ENCODE results near the gene HOXA9.

The HOXA9 gene

DNA sequence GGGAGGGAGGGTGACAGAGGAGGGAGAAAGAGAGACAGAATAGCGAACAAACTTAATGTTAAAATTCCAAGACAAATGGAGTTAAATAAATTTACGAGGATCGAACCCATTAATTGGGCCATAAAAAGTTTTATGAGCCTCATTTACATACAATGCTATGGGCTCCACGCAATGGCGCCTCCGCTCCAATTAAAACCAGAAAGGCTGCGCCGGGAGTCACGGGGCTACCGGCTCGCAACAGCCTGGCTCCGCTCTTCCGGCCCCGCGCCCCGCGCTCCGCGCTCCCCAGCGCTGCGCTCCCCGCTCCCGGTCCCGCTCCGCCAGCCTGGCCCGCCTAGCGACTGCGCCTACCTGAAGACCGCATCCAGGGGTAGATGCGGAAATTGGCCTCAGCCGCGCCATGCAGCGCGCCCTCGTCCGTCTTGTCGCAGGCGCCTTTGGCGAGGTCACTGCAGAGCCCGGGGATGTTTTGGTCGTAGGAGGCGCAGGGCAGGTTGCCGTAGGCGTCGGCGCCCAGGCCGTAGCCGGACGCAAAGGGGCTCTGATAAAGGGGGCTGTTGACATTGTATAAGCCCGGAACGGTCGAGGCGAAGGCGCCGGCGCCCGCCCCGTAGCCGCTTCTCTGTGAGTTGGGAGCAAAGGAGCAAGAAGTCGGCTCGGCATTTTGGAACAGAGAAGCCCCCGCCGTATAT, 9.4 kb downstream of the HOXA9 start (continued):
- peak; percentile 51; the same call in 1 of the 2 replicates for TF ChIP-seq WT1 (tag by site-specific recombination; IDR thresholded peaks at IDR 0.05)
- TF ChIP-seq, protein P1, sequence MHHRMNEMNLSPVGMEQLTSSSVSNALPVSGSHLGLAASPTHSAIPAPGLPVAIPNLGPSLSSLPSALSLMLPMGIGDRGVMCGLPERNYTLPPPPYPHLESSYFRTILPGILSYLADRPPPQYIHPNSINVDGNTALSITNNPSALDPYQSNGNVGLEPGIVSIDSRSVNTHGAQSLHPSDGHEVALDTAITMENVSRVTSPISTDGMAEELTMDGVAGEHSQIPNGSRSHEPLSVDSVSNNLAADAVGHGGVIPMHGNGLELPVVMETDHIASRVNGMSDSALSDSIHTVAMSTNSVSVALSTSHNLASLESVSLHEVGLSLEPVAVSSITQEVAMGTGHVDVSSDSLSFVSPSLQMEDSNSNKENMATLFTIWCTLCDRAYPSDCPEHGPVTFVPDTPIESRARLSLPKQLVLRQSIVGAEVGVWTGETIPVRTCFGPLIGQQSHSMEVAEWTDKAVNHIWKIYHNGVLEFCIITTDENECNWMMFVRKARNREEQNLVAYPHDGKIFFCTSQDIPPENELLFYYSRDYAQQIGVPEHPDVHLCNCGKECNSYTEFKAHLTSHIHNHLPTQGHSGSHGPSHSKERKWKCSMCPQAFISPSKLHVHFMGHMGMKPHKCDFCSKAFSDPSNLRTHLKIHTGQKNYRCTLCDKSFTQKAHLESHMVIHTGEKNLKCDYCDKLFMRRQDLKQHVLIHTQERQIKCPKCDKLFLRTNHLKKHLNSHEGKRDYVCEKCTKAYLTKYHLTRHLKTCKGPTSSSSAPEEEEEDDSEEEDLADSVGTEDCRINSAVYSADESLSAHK (tag by site-specific recombination; IDR thresholded peaks at IDR 0.05) = peak; percentile 53; the same call in 1 of the 2 replicates

DNA sequence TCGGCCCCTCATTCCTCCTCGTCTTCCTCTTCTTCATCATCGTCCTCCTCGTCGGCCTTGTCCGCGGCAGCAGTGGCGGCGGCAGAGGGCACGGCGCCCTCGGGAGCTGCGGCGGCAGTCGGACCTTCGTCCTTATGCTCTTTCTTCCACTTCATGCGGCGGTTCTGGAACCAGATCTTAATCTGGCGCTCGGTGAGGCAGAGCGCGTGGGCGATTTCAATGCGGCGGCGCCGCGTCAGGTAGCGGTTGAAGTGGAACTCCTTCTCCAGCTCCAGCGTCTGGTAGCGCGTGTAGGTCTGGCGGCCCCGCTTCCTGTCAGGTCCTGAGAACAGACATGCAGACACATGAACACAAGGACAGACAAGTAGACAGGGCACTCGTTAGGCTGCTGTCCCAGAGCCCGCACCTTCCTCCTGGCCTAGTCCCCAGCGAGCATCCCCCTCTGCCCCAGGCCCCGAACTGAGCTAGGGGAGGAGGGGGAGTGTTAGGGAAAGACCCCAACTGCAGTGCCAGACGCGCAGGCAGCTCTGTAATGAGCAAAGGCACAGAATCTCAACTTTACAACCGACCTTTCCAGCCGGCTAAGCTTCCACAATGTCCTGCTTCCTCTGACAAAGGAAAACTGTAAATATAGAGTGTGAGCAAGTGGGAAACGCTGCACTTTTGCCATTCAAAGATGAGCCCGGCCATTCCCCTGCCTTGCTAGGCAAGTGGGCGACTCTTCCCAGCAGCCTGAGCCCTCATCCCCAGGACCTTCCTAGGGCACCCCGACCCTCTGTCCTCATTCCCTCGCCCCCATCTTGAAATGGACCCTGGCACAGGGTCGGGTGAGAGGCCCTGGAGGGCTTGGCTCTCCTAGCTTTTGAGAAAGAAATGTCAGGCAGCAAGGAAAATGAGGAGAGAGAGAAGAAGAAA, 10.2 kb downstream of the HOXA9 start:
- no peaks in the 10 kb centered on the region for H3K9me3 ChIP-seq (ENCODE audit: control insufficient read depth, insufficient read depth, low read depth, low read length)
- H3K36me3 ChIP-seq (ENCODE audit: control insufficient read depth in 2 of 2, insufficient read depth in 1 of 2, low read length in 2 of 2) = peaks cover 0 to 17% of the 10 kb centered on the region in 2 experiments; a peak in 1 of 3 replicates
- peak overlapping the region; percentile 69 for H3K4me3 ChIP-seq (ENCODE audit: low read depth, low read length)
- CTCF ChIA-PET = interaction anchor here (0.5 to 2.8 kb wide), 6 partner anchors 11 to 797 kb away, joined by 3 to 11 read pairs (median 4); partner anchors contain the start of gene HOXA5
- H3K4me1 ChIP-seq (ENCODE audit: control insufficient read depth, insufficient read depth, low read length) = peaks cover 17% of the 10 kb centered on the region
- TF ChIP-seq ZNF335 (tag by site-specific recombination; conservative IDR thresholded peaks at IDR 0.05) (peak; percentile 80), PRDM1 (tag by site-specific recombination; IDR thresholded peaks at IDR 0.05) (0 out of 2 replicates have a peak, but pooled peaks have one; percentile 67), ZNF549 (tag by site-specific recombination; IDR thresholded peaks at IDR 0.05) (no peak), ZNF707 (tag by site-specific recombination; IDR thresholded peaks at IDR 0.05) (no peak), ZFP69B (tag by site-specific recombination; IDR thresholded peaks at IDR 0.05) (no peak), ZNF548 (tag by site-specific recombination; IDR thresholded peaks at IDR 0.05) (no peak), ZNF626 (tag by site-specific recombination; IDR thresholded peaks at IDR 0.05) (no peak)
- TF ChIP-seq, protein P2, sequence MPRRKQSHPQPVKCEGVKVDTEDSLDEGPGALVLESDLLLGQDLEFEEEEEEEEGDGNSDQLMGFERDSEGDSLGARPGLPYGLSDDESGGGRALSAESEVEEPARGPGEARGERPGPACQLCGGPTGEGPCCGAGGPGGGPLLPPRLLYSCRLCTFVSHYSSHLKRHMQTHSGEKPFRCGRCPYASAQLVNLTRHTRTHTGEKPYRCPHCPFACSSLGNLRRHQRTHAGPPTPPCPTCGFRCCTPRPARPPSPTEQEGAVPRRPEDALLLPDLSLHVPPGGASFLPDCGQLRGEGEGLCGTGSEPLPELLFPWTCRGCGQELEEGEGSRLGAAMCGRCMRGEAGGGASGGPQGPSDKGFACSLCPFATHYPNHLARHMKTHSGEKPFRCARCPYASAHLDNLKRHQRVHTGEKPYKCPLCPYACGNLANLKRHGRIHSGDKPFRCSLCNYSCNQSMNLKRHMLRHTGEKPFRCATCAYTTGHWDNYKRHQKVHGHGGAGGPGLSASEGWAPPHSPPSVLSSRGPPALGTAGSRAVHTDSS (tag by site-specific recombination; IDR thresholded peaks at IDR 0.05) = peak; percentile 91
- POLR2A ChIA-PET = interaction anchor here (1.6 kb wide), 2 partner anchors 16 to 1293 kb away, joined by 4 read pairs; no protein-coding TSS in a partner anchor
- H3K27ac ChIP-seq (ENCODE audit: extremely low read depth, low read depth, low read length) = peak overlapping the region; percentile 94

DNA sequence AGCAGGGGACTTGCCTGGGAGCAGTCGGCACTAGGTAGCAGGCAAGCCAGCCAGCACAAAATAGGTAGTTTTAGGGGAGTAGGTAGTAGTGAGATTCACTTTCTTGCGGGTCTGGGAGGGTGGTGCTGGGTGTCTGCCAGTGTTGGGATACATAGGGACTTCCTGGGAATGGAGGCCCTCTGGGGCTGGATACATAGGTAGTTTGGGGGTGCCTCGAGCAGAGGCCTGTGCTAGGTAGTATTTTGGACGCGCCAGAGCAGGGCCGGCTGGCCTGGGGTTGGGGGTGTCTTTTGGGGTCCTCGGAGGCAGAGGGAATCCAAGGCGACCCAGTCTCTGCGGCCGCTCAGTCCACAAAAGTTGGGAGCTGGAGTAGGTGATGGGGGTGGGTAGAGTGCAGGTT, 11.0 kb downstream of the HOXA9 start:
- no peaks in the 10 kb centered on the region for H3K9me3 ChIP-seq (ENCODE audit: control insufficient read depth, insufficient read depth, low read depth, low read length)
- H3K4me3 ChIP-seq (ENCODE audit: low read depth, low read length) = no peak overlapping the region
- no peak overlapping the region for H3K27ac ChIP-seq (ENCODE audit: extremely low read depth, low read depth, low read length)
- ChIA-PET CTCF (interaction anchor here (0.5 to 1.0 kb wide), 4 partner anchors 11 to 757 kb away, joined by 3 to 4 read pairs (median 4); partner anchors contain the start of gene HOXA5), POLR2A (no interaction called here)
- peaks cover 0 to 22% of the 10 kb centered on the region in 2 experiments; a peak in 1 of 3 replicates for H3K36me3 ChIP-seq (ENCODE audit: control insufficient read depth in 2 of 2, insufficient read depth in 1 of 2, low read length in 2 of 2)
- H3K4me1 ChIP-seq (ENCODE audit: control insufficient read depth, insufficient read depth, low read length) = peaks cover 11% of the 10 kb centered on the region
- no peak for TF ChIP-seq ZBTB17 (tag by site-specific recombination; IDR thresholded peaks at IDR 0.05)
- TF ChIP-seq, protein P3, sequence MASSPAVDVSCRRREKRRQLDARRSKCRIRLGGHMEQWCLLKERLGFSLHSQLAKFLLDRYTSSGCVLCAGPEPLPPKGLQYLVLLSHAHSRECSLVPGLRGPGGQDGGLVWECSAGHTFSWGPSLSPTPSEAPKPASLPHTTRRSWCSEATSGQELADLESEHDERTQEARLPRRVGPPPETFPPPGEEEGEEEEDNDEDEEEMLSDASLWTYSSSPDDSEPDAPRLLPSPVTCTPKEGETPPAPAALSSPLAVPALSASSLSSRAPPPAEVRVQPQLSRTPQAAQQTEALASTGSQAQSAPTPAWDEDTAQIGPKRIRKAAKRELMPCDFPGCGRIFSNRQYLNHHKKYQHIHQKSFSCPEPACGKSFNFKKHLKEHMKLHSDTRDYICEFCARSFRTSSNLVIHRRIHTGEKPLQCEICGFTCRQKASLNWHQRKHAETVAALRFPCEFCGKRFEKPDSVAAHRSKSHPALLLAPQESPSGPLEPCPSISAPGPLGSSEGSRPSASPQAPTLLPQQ (tag by site-specific recombination; IDR thresholded peaks at IDR 0.05) = no peak
- TF ChIP-seq, protein P4, sequence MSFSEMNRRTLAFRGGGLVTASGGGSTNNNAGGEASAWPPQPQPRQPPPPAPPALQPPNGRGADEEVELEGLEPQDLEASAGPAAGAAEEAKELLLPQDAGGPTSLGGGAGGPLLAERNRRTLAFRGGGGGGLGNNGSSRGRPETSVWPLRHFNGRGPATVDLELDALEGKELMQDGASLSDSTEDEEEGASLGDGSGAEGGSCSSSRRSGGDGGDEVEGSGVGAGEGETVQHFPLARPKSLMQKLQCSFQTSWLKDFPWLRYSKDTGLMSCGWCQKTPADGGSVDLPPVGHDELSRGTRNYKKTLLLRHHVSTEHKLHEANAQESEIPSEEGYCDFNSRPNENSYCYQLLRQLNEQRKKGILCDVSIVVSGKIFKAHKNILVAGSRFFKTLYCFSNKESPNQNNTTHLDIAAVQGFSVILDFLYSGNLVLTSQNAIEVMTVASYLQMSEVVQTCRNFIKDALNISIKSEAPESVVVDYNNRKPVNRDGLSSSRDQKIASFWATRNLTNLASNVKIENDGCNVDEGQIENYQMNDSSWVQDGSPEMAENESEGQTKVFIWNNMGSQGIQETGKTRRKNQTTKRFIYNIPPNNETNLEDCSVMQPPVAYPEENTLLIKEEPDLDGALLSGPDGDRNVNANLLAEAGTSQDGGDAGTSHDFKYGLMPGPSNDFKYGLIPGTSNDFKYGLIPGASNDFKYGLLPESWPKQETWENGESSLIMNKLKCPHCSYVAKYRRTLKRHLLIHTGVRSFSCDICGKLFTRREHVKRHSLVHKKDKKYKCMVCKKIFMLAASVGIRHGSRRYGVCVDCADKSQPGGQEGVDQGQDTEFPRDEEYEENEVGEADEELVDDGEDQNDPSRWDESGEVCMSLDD (tag by site-specific recombination; IDR thresholded peaks at IDR 0.05) = 0 out of 2 replicates have a peak, but pooled peaks have one; percentile 28
